GM21526 (cell line): ENCODE data around the gene SP140L.
"Not testable (repeated sequence)": the region's sequence is repeated elsewhere in the genome, so short reads cannot be mapped to it uniquely, and the experiment has no call there.

Experiments
- ATAC-seq: cut with Tn5 transposase; IDR thresholded peaks from one replicate; pipeline ENCODE4 v1.9.1; 2021; ENCODE audit warnings: moderate library complexity; ENCODE audit not compliant: unreplicated experiment, low FRiP score

SP140L gene

DNA sequence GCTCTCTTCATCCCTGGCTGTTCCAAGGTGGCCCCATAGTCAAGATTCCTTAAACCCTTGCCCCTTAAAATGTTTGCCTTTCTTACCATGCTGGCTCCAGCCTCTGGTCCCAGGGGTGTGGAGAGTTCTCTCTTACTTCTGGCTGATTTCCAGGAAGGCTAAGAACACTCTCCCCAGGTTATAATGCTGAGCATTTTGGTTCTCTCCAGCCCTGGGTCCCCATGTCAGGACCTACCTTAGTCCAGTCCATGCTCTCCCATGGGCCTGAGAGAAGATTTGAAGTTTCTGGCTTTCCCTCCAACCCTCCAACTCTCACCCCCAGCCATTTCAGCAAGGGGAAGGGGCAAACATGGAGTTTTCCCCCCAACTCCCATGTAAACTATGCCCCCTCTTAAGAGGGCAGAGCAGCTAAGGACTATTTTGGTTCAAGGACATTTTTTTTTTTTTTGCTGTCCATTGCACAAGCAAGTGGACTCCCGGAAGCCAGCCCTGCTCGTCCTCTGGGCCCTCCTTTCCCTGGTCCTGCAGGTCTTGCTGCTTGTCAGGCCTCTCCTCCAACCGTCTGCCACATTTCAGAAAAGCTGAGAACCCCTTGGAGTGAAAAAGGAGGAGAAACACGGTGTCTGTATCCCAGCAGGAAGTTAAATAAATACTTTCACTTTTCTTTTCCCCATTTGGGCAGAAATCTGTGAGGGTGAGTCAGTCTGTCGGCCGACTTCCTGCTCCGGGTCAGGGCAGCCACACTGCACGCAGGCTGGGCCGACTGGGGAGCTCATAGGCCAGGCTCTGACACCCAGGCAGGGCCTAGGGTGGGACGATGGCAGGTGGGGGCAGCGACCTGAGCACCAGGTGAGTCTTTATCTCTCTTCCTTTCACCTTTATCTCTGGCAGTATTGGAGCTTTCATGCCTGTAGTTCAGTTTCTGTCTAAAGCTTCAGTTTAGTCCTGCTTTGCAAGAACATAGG lies at the start of gene SP140L:
Gene SP140L, plus strand, starts transcription at position 741 of the 965 bp plus-strand sequence. Its CDS starts 77 bp downstream, at position 818.
- peak; percentile 86 for ATAC-seq

DNA sequence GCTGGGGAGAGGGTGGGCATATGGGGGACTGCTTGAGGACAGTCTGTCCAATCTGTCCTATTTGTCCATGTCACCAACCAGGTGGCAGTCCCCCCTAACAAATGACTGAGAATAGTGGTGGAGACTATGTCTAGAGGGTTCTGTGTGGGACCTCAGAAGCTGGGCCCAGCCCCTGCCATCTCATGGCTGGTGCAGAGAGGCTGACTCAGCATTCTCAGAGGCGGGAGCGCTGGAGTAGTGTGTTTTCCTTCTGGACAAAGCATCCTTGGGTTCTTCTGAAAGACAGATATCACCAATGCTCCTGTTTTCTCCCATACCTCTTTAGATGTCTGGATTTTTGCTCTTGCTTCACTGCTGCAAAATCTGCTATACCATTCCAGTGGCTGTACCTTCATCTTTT lies 44.1 kb upstream of the SP140L start:
- no peak for ATAC-seq

DNA sequence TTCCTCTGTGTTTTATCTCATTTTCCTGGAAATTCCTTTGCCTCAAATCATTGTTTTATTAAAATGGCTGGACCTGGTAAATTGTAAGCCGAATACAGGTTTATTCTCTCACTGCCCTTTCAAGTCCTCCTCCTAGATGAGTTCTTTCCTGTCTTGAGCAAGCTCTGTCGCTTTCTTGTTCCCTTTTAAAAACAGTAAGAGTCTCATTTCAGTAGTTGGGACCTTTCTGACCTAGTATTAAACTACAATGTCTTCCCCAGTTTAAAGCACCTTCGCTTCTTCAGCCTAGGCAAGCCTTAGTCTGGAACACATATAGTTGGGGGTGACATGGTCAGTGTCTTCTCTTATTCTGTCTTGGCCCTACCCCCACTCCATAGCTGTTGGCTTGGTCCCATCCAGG lies 40.9 kb upstream of the SP140L start:
- ATAC-seq: no peak

DNA sequence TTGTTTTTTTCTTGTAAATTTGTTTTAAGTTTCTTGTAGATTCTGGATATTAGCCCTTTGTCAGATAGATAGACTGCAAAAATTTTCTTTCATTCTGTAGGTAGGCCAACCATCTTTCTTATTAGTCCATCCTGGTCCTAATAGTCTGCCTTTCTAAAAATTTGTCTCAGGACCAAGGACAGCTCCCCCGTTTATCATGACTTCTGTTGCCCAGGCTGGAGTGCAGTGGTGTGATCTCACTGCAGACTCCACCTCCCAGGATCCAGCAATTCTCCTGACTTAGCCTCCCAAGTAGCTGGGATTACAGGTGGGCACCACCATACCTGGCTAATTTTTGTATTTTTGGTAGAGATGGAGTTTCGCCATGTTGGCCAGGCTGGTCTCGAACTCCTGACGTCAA lies 37.7 kb upstream of the SP140L start:
- ATAC-seq: not testable (repeated sequence)

DNA sequence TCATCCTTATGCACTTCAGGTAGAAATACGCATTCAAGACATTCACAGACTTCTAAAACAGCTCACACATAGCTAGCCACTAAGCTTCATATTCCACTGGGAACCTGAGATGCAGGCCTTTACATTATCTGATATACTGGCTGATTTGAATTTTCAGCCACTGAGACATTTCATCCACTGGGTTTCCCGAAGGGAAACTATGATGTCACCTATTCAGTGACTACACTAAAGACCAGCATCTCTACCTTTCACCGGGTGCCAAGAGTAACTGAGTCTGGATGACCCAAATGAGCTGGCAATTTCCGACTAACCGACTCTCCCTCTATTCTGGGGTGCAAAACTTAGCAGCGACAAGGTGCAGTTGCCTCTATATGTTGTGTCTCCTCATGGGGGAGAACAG lies 31.8 kb upstream of the SP140L start:
- no peak for ATAC-seq

DNA sequence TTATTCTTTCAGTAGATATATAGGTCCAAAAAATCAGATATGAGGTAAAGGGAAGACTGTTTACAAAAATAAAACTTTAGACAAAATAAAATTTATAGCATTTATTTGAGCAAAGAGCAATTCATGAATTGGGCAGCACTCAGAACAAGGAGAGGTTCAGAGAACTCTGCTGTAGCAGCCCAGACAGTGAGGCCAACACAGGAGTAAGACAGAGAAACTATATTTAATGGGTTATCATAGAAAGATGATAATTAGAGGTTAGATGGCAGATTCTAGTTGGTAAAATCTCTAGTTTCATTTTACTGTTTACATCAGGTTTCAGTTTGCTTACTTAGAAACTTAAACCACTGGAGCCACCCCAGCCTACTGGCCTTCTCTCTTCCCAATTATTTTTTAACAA lies 30.1 kb upstream of the SP140L start:
- ATAC-seq: no peak

DNA sequence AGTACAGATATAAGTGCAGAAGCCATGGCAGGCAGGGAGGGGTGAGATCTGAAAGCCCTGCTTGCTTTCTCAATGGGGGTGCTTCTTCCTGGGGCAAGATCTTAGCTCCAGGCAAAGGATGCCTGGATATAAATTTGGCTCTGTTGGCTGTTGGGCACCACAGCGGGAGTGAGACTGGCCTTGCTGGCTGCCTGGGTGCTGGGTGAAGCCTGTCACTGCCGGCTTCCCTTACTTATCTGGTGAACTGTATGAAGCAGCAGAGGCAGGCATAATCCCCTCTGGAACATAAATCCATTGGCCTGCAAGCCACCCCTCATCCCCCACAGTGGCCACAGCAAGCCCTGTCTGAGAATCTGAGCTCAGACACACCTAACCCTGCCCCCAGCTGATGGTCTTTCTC lies 27.4 kb upstream of the SP140L start:
- no peak for ATAC-seq

DNA sequence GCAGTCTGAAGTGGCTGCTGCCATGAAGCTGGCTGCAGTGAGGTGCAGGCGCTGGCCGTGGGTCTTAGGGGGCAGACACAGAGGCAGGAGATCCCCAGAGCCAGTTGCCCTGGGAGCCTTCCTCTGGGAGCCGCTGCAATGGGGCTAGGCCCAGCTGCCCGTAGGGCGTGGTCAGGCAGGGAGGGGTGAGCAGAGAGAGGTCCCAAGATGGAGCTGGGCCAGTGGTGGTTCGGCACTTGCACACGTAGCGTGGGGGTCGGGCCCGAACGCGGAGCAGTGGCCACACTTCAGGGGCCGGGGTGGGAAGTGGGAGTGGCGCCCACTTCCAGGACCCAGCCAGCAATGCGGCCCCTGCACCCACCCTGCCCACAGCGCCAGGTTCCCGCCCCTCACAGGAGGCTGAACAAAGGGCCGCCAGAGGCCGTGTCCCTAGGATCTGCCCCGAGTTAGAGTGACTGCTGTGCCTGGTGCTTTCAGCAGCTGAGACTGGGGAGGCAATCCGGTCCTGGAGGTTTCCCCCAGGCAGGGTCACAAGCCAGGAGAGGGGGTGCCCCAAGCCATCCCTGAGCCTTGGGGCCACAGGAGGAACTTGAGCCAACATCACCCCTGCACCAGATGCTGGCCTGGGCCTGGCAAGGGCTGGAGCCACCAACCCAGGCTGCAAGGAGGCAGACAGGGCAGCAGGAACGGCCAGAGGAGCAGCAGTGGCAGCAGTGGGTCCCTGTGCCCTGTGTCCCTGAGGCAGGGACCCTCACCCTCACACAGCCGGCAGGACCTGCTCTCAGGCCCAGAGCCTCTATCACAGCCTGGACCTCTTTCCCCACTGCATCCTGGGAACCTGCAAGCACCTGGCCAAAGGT lies 21.3 kb upstream of the SP140L start:
- ATAC-seq: no peak

DNA sequence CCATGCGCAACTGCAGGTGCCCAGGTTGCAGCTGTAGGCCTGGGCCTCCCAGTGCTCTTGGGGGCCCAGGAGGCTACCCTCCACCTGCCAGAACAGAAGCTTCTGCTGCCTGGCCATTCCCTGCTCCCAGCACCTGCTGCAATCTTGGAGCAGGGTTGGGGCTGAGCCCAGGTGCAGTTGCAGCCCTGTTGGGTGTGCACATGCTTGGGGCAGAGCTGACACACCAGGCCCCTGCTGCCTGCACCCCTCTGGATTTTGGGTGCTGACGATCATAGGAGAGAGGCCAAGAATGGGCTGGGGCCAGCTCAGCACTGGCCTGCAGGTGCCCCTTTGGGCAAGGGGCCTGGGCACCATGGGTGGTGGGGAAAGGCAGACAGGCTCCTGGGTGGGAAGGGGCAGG lies 20.5 kb upstream of the SP140L start:
- no peak for ATAC-seq

DNA sequence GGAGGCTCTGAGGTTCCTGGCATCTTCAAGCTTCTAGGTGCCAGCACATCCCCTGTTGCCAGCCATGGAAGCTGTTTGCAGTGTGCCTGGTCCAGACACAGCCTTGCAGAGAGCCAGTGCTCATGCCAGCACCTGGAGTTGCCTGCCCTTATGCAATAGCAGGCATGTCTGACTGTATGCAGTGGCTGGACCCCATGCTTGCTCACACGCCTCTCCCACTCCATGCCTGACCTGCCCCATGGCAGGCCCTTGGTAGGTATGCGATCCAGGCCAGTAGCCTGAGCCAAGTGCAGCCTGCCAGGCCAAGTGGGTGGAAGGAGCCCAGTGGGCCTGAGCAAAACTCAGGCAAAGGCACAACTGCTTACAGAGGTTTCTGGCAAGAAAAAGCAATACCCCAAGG lies 19.5 kb upstream of the SP140L start:
- ATAC-seq: no peak

DNA sequence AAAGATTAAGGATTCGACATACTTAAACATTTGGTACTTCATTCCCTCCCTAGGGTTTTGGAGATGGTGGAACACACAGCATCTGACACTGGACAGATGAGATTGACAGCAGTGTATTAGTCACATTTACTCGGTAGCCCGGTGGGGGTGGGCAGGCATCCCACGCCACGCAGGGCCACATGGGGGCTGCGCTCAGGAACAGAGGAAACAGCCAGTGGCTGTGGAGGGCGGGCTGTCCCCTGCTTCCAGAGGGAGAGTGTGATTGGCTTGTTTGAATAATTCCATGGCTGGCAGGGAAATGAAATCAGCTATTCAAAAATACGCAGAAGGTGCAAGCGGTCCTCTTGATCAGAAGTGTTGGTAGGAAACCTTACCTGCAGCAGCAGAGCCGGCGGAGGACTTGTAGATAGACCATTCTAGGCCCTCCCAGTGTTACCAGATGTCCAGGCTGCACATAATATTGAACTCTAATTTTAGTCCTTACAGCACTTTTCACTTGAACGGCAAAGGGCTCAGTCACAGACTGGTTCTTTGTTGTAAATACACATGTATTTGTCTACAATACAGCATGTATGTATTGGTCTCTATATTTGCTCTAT lies 18.5 kb upstream of the SP140L start:
- no peak for ATAC-seq

DNA sequence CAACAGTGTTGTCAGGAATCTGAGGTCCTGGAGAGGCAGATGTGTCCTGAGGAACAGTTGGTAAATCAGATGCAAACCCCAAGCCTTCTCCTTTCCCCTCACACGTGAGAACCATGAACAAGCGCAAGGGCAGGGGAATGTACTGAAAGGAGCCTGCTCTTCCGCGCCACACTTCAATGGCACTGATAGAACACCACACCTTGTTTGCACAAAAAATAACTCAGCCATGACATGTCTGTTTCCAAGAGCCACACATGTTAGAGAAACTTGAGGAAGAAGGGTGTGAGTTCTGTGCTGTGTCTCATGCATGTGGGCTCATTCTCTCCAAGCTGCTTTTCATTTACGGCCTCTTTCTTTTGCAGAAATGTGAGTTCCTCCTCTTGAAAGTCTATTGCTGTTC lies 16.2 kb upstream of the SP140L start:
- ATAC-seq: not testable (repeated sequence)

DNA sequence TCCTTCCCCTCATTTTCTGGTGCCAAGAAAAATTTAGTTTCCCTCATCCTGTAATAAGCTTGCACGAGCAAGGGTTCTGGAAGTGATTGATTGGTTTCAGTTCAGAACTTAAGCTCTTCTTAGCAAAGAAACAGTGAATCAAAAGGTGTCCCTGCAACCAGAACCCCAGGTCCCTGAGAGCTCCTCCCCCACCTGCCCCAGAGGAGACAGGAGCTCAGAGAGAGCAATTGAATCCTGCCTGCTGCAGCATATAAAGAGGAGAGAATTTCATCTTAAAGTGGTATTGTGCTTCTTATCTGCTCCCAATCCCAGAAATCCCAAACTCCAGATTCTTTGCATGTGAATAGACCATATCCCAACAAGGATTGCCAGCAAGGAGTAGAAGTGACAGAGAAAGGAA lies 15.4 kb upstream of the SP140L start:
- not testable (repeated sequence) for ATAC-seq

DNA sequence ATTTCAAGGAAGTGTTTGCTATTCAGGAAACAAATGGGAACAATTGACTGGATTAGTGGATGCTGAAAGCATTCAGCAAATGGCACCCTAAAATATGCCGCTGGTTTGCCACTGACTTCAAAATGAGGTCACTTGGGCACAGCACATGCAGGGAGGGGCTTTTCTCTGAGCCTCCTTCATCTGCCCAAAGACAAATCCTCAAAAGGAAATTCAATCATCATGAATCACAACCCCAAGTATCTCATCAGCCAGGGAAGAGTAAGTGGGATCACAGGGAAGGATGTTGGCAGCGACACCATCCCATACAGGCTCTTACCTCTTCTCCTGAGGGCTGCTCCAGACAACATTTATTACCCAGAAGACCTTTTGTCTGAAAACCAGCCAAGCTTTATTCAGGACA lies 14.4 kb upstream of the SP140L start:
- ATAC-seq: no peak

DNA sequence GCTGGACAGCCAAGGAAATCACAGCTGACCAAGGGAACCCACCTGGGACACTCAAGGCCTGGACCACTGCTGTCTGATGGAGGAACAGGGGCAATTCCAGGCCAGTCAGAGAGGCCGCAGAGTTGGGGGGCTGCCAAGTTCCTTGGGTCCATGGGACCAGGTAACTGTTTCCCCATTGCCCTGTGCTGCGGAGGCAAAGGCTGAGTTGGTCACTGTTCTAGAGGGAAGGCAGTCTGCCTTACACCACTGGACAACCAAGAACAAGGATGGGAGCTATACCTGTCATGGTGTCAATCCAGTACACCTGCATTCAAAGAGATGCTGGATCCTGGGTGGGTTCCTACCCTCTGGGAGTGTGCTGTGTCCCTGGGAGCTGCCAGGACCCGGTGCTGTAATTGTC lies 9.6 kb upstream of the SP140L start:
- no peak for ATAC-seq

DNA sequence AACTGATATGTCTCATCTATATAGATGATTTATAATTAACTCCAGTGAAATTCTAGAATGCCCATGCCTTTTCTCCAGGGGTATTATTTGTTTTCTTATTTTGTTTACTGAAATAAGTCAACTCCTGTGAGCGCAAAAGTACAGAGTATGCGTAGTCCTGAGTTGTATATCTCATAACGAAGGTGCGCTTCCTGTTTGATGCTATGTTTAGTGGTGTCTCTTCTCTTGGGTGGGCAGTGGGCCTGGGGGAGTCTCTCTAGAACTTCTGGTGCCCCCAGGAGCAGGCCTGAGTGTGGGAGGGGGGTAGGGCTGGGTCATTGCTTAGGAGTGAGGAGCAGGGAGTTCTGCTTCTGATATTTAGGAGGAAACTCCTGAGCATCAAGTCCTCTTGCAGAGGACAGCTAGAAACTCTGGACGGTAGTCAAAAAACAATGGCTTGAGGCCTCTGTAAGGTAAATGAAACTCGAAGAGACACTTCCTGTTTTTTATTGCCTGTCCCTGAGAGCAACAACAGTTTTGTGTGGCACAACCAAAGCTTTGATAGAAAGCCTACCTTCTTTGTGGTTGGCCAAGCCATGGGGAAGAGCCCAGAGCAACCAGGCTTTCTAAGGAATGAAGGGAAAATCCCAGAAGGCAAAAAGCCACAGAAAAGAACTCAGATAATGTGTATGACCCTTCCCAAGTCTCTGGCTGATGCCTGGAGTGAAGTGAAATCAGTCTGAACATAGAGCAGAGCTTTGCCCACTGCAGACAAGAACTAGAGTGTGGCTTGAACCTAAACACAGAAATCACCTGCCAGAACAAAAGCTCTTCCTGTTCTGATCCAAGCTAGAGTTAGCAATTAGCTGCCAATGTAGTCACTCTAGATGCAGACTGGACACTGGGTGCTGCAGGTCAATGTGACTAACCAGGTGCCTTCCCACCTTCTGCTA lies 8.5 kb upstream of the SP140L start:
- peak; percentile 42 for ATAC-seq

DNA sequence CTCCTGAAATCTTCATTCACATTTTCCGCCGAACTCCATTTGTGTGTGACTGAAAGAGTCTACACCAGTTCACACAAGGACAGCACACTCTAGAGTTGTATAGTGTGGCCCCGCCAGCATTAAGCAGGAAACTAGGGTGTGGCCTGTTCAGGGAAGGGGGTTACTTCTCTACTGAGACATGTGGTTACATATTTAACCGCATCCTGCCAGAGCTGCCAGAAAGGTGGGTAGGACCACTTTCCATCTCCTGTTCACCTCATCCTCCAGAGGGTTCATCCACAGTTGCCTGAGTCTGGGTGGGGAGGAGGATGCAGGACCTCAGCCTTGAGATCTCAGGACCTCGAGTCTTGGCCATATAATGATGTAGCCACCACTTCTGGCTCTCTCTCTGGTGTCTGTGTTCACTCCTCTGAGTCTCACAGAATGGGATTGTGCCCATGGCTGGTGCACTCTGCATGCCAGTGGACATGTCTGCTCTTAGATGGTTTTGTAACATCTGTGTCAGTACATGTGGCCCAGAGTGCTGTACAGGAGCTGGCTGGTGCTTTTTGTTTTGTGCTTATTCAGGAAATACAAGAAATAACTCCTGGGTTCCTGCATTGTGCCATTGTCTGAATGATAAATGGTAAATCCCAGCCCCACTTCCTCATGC lies 7.7 kb upstream of the SP140L start:
- ATAC-seq: peak; percentile 81

DNA sequence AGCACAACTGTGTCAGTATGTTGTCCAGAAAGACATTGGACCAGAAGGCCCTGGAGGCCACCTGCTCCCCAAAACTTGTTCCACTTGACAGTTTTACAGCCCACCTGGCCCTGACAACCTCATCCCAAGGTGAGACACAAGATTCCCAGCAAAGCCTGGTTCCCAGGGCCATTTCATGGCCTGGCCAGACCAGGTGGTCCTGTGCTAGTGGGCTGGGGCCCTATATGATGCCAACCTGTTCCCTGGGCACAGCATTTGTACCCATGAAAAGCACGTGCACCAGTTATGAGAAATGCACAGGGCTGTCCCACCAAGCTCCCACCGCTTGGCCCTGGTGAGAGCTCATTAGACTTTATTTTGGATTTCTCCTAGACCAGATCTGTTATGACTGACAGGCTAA lies 6.0 kb upstream of the SP140L start:
- ATAC-seq: no peak

DNA sequence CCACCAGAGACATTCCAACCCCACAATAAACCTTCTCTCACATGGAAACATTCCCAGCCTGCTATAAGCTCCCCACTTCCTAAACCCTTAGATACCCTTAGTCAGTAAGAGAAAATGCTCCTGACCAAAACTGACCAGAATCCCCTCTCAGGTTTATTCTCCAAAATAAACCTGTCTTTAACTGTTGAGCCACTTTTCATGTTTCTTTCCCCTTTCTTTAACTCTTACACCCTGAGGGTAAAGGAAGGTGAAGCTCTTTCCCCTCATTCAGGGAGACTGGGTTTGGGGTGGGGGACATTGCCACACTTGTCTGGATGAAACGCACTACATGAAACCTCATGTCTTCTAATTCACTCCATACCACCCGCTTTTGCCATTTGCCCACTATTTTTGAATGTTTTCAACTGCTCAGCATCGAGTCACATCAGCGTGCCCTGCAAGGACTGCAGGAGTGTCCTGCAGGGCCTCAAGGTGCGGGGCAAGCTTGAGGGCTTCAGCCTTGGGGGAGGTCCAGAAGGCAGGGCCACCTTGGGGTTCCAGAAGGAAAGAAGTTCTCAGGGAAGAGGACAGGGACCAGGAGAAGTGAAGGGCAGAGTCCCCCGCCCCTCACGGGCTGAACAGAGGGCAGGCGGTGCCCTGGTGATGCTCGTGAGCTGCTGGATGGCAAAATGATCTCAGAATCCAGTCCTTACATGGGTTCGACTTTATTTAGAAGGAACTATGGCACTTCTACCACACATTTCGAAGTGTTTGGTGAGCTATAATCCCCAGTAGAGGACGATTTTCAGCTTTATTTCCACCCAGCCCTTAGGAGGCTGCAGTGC lies 4.2 kb upstream of the SP140L start:
- no peak for ATAC-seq
